SU-DHL-6 (cell line): ENCODE data around the gene C1QA.

Experiments used
- H2AFZ ChIP-seq: fragments of 200-600 bp; sonication (generic); 2 replicates; pipeline ENCODE4 v1.6.1; 2014; ENCODE audit warnings: low read depth, mild to moderate bottlenecking, moderate library complexity, mixed read lengths, antibody characterized with exemption, low read length; ENCODE audit not compliant: severe bottlenecking
- H3F3A ChIP-seq: fragments of 200-600 bp; shearing (Covaris generic); 2 replicates; pipeline ENCODE4 v1.6.0; 2016; ENCODE audit warnings: antibody characterized with exemption, mild to moderate bottlenecking; ENCODE audit not compliant: insufficient read depth
- H3K27ac ChIP-seq: fragments of 200-600 bp; sonication (generic); 2 replicates; pipeline ENCODE4 v1.5.1; 2016; ENCODE audit warnings: low read depth, mild to moderate bottlenecking, low read length, moderate library complexity, mixed read lengths
- H3K27me3 ChIP-seq: fragments of 200-600 bp; sonication (generic), shearing (Covaris generic); 2 replicates; pipeline ENCODE4 v1.6.0; 2014; ENCODE audit warnings: mild to moderate bottlenecking, low read length
- H3K36me3 ChIP-seq: fragments of 200-600 bp; sonication (generic); 2 replicates; pipeline ENCODE4 v1.6.1; 2014; ENCODE audit warnings: mild to moderate bottlenecking, low read length, mixed read lengths
- H3K4me2 ChIP-seq: fragments of 300-600, 200-600 bp; shearing (Covaris generic), sonication (generic); 2 replicates; pipeline ENCODE4 v1.6.0; 2014; ENCODE audit warnings: low read length, low read depth, mild to moderate bottlenecking; ENCODE audit not compliant: poor library complexity, severe bottlenecking
- H3K4me3 ChIP-seq: fragments of 200-600 bp; sonication (generic); 2 replicates; pipeline ENCODE4 v1.5.1; 2014; ENCODE audit warnings: antibody characterized with exemption, low read length, mild to moderate bottlenecking, mixed read lengths; ENCODE audit not compliant: insufficient read depth, poor library complexity, severe bottlenecking
- H3K79me2 ChIP-seq: fragments of 200-600 bp; sonication (generic); 2 replicates; pipeline ENCODE4 v1.6.1; 2014; ENCODE audit warnings: mild to moderate bottlenecking, low read length, moderate library complexity; ENCODE audit not compliant: insufficient read depth
- H3K9ac ChIP-seq: fragments of 200-600 bp; sonication (generic); 2 replicates; pipeline ENCODE4 v1.7.0; 2014; ENCODE audit warnings: mild to moderate bottlenecking, low read length
- H3K9me2 ChIP-seq: fragments of 200-600 bp; sonication (generic); replicated peaks from 2 replicates; pipeline ENCODE4 v1.6.1; 2014; ENCODE audit warnings: low read length; ENCODE audit not compliant: insufficient read depth
- H3K9me3 ChIP-seq: fragments of 200-600 bp; sonication (generic); 2 replicates; pipeline ENCODE4 v1.6.1; 2014; ENCODE audit warnings: low read length, mixed read lengths; ENCODE audit not compliant: insufficient read depth
- H4K20me1 ChIP-seq: fragments of 200-600 bp; sonication (generic); 2 replicates; pipeline ENCODE4 v1.6.1; 2014; ENCODE audit warnings: low read depth, mild to moderate bottlenecking, antibody characterized with exemption, low read length, moderate library complexity, mixed read lengths
- EZH2phosphoT487 ChIP-seq: fragments of 200-600 bp; sonication (generic), shearing (Covaris generic); conservative IDR thresholded peaks from 2 replicates; pipeline ENCODE4 v1.6.1; 2018; ENCODE audit warnings: mild to moderate bottlenecking, antibody characterized with exemption, low read length, moderate library complexity, mixed read lengths
- TF ChIP-seq, protein P1 (sequence below): fragments of 200-600 bp; sonication (generic); IDR thresholded peaks from one replicate; pipeline ENCODE4 v1.5.1; 2017; ENCODE audit warnings: antibody characterized with exemption, mild to moderate bottlenecking, low read length, moderate library complexity; ENCODE audit not compliant: insufficient read depth, poor library complexity, severe bottlenecking

C1QA gene

GRCh38 chr1:22658385-22659163, 22.1 kb downstream of the C1QA start:
- Histone ChIP-seq H3K9ac (no peak overlapping the region), H3K36me3 (no peaks in the 10 kb centered on the region)

DNA sequence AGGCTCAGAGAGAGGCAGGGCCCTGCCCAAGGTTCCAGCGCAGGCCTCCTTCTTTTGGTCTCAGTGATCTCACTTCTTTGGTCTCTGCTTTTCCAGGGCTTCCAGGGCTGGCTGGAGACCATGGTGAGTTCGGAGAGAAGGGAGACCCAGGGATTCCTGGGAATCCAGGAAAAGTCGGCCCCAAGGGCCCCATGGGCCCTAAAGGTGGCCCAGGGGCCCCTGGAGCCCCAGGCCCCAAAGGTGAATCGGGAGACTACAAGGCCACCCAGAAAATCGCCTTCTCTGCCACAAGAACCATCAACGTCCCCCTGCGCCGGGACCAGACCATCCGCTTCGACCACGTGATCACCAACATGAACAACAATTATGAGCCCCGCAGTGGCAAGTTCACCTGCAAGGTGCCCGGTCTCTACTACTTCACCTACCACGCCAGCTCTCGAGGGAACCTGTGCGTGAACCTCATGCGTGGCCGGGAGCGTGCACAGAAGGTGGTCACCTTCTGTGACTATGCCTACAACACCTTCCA, 24.4 kb downstream of the C1QA start:
- TF ChIP-seq, protein P1, sequence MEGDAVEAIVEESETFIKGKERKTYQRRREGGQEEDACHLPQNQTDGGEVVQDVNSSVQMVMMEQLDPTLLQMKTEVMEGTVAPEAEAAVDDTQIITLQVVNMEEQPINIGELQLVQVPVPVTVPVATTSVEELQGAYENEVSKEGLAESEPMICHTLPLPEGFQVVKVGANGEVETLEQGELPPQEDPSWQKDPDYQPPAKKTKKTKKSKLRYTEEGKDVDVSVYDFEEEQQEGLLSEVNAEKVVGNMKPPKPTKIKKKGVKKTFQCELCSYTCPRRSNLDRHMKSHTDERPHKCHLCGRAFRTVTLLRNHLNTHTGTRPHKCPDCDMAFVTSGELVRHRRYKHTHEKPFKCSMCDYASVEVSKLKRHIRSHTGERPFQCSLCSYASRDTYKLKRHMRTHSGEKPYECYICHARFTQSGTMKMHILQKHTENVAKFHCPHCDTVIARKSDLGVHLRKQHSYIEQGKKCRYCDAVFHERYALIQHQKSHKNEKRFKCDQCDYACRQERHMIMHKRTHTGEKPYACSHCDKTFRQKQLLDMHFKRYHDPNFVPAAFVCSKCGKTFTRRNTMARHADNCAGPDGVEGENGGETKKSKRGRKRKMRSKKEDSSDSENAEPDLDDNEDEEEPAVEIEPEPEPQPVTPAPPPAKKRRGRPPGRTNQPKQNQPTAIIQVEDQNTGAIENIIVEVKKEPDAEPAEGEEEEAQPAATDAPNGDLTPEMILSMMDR: no peak
- Histone ChIP-seq H4K20me1 (no peaks in the 10 kb centered on the region), H3K36me3 (no peaks in the 10 kb centered on the region), H3K9ac (no peak overlapping the region), H3K27ac (no peak overlapping the region), H3F3A (no peaks in the 10 kb centered on the region), H2AFZ (no peak overlapping the region), H3K9me2 (no peaks in the 10 kb centered on the region), H3K4me2 (no peak overlapping the region), H3K4me3 (no peak overlapping the region), H3K9me3 (no peaks in the 10 kb centered on the region), H3K27me3 (no peaks in the 10 kb centered on the region), H3K79me2 (no peaks in the 10 kb centered on the region)

More at GRCh38 chr1:22658385-22659163, 22.1 kb downstream of the C1QA start:
- Histone ChIP-seq H2AFZ (no peak overlapping the region), H3K4me3 (no peak overlapping the region), H3K27me3 (no peaks in the 10 kb centered on the region), H3K9me2 (no peaks in the 10 kb centered on the region), H3K4me2 (no peak overlapping the region), H3K27ac (no peak overlapping the region), H3K9me3 (no peaks in the 10 kb centered on the region), H3K79me2 (no peaks in the 10 kb centered on the region), H4K20me1 (no peaks in the 10 kb centered on the region), H3F3A (no peaks in the 10 kb centered on the region)
- no peak for TF ChIP-seq EZH2phosphoT487
- TF ChIP-seq, protein P1: peak; percentile 41

- Histone ChIP-seq H3K36me3 (no peaks in the 10 kb centered on the region), H2AFZ (no peak overlapping the region), H4K20me1 (no peaks in the 10 kb centered on the region), H3K9me2 (no peaks in the 10 kb centered on the region), H3F3A (no peaks in the 10 kb centered on the region), H3K4me3 (no peak overlapping the region), H3K27me3 (no peaks in the 10 kb centered on the region), H3K27ac (no peak overlapping the region), H3K9ac (no peak overlapping the region), H3K9me3 (no peaks in the 10 kb centered on the region), H3K79me2 (no peaks in the 10 kb centered on the region), H3K4me2 (no peak overlapping the region)
- TF ChIP-seq EZH2phosphoT487: no peak
- TF ChIP-seq, protein P1: no peak
Measured at GRCh38 chr1:22661880-22662279, 25.5 kb downstream of the C1QA start.
